Upper lobe of right lung (tissue), 1 donor: Measurements from ENCODE around the gene A1BG. TPM values are rescaled to one million over a fixed set of nuclear protein-coding genes. Genes with fewer than 3 reads are reported as not detected.

Experiments used
- ATAC-seq: fragments of 200-7000 bp; cut with Tn5 transposase; one replicate; pipeline ENCODE4 v1.9.1; 2020; ENCODE audit warnings: mild to moderate bottlenecking, moderate library complexity
- DNase-seq: peaks from one replicate; pipeline ENCODE4 v3.0.0-alpha.2; 2020
- H3K27ac ChIP-seq: fragments of 200-600 bp; one replicate; pipeline ENCODE4 v1.8.0; 2022
- H3K27me3 ChIP-seq: fragments of 200-600 bp; one replicate; pipeline ENCODE4 v1.8.0; 2022; ENCODE audit warnings: mild to moderate bottlenecking
- H3K36me3 ChIP-seq: fragments of 200-600 bp; one replicate; pipeline ENCODE4 v1.8.0; 2022
- H3K4me1 ChIP-seq: fragments of 200-600 bp; one replicate; pipeline ENCODE4 v1.8.0; 2022
- H3K4me3 ChIP-seq: fragments of 200-600 bp; one replicate; pipeline ENCODE4 v1.8.0; 2022; ENCODE audit warnings: mild to moderate bottlenecking
- H3K9me3 ChIP-seq: fragments of 200-600 bp; one replicate; pipeline ENCODE4 v1.8.0; 2022
- CTCF ChIP-seq: fragments of 200-600 bp; IDR thresholded peaks from one replicate; pipeline ENCODE4 v1.8.0; 2022; ENCODE audit warnings: antibody characterized with exemption
- intact Hi-C: fragments of 100-400 bp; cut with DNase I; formaldehyde crosslinking; loops from one replicate; pipeline ENCODE4 v1.11.0; 2022
- total RNA-seq: library from RNA; stranded (reverse); fragmentation: NEBNext Ultra II Directional; extraction: Animal tissue kit (Norgen Biotek cat#: 25700); gene quantifications from one replicate; pipeline ENCODE4 v1.2.1, GENCODE V29; 2021
- donor health status: DM: no; HTN: yes; CAD: no; lungs with severe emphysema.

The A1BG gene
- total RNA-seq, 1 donor from 2014 or later, result 12.7 TPM

- Histone ChIP-seq H3K9me3 (no peaks in the 10 kb centered on the region), H3K4me1 (peaks cover 11% of the 10 kb centered on the region), H3K36me3 (no peaks in the 10 kb centered on the region), H3K4me3 (peak overlapping the region; percentile 83), H3K27me3 (no peaks in the 10 kb centered on the region), H3K27ac (peak overlapping the region; percentile 88)
- no peak for TF ChIP-seq CTCF
- intact Hi-C loops, result no loop called here
- DNase-seq (no peak), ATAC-seq (no peak)
Observed at GRCh38 chr19:58326501-58326913, 26.8 kb downstream of the A1BG start.

- Histone ChIP-seq H3K9me3 (no peaks in the 10 kb centered on the region), H3K27ac (no peak overlapping the region), H3K36me3 (no peaks in the 10 kb centered on the region), H3K27me3 (no peaks in the 10 kb centered on the region), H3K4me3 (peak overlapping the region; percentile 83), H3K4me1 (peaks cover 11% of the 10 kb centered on the region)
- TF ChIP-seq CTCF, result no peak
- DNase-seq (no peak), ATAC-seq (no peak)
- intact Hi-C loops, result no loop called here
Observed at GRCh38 chr19:58325311-58326022, 27.8 kb downstream of the A1BG start.

GRCh38 chr19:58319241-58319640 lies 34.1 kb downstream of the A1BG start:
- no peak for ATAC-seq
- H3K9me3 ChIP-seq, result no peaks in the 10 kb centered on the region
- no peaks in the 10 kb centered on the region for H3K4me1 ChIP-seq
- DNase-seq, result no peak
- TF ChIP-seq CTCF, result no peak
- H3K36me3 ChIP-seq, result peaks cover 15% of the 10 kb centered on the region
- intact Hi-C loops, result no loop called here
- no peak overlapping the region for H3K27ac ChIP-seq
- H3K4me3 ChIP-seq, result no peak overlapping the region
- H3K27me3 ChIP-seq, result no peaks in the 10 kb centered on the region

GRCh38 chr19:58318297-58318696 lies 35.0 kb downstream of the A1BG start:
- no peak for TF ChIP-seq CTCF
- intact Hi-C loops, result no loop called here
- Histone ChIP-seq H3K27ac (no peak overlapping the region), H3K27me3 (no peaks in the 10 kb centered on the region), H3K4me3 (no peak overlapping the region), H3K36me3 (peaks cover 24% of the 10 kb centered on the region), H3K4me1 (no peaks in the 10 kb centered on the region), H3K9me3 (no peaks in the 10 kb centered on the region)
- DNase-seq (no peak), ATAC-seq (no peak)

- peaks cover 32% of the 10 kb centered on the region for H3K36me3 ChIP-seq
- H3K27ac ChIP-seq, result no peak overlapping the region
- intact Hi-C loops, result no loop called here
- H3K4me1 ChIP-seq, result no peaks in the 10 kb centered on the region
- H3K27me3 ChIP-seq, result no peaks in the 10 kb centered on the region
- no peak for TF ChIP-seq CTCF
- H3K4me3 ChIP-seq, result no peak overlapping the region
- ATAC-seq, result no peak
- DNase-seq, result no peak
- H3K9me3 ChIP-seq, result no peaks in the 10 kb centered on the region
Observed at GRCh38 chr19:58317476-58318072, 35.7 kb downstream of the A1BG start.
